ENCODE measurements around the gene DDIT4L.

The DDIT4L gene

DNA sequence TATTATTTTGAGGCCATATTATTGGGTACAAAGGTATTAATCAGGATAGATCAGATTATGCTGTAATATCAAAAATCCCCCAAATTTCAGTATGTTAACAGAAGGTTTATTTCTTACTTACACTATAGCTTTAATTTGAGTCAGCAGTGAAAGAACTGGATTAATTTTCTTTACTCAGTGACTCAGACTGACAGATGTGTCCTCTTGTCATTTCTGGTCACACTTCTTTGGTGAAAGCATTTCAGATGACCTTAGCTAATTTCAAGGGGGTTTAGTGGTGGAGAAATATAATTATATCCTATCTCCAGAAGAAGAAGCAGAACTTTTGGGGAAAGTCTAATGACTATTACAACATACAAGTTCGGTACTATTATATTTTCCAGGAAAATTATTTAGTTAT is 12.4 kb downstream of the DDIT4L start:
- DNase-seq (ENCODE audit: low spot score) = no peak
- in situ Hi-C loops (cut with MboI; ENCODE audit: low sequenced_read_pairs, unreplicated experiment) = no loop called here
- no peak for TF ChIP-seq CTCF (IDR thresholded peaks at IDR 0.05; ENCODE audit: borderline replicate concordance, control extremely low read depth, extremely low read depth, insufficient read depth, missing control alignments)

- in situ Hi-C loops (cut with MboI; ENCODE audit: low sequenced_read_pairs, unreplicated experiment) = no loop called here
- no peak for DNase-seq (ENCODE audit: low spot score)
- no peak for TF ChIP-seq CTCF (IDR thresholded peaks at IDR 0.05; ENCODE audit: borderline replicate concordance, control extremely low read depth, extremely low read depth, insufficient read depth, missing control alignments)
These were observed 13.1 kb downstream of the DDIT4L start for GRCh38 chr4:100177126-100177525.

GRCh38 chr4:100175858-100176257 is 14.4 kb downstream of the DDIT4L start:
- TF ChIP-seq CTCF (IDR thresholded peaks at IDR 0.05; ENCODE audit: borderline replicate concordance, control extremely low read depth, extremely low read depth, insufficient read depth, missing control alignments) = no peak
- in situ Hi-C loops (cut with MboI; ENCODE audit: low sequenced_read_pairs, unreplicated experiment) = no loop called here
- no peak for DNase-seq (ENCODE audit: low spot score)

- TF ChIP-seq CTCF (IDR thresholded peaks at IDR 0.05; ENCODE audit: borderline replicate concordance, control extremely low read depth, extremely low read depth, insufficient read depth, missing control alignments) = no peak
- DNase-seq (ENCODE audit: low spot score) = no peak
These were observed 15.3 kb downstream of the DDIT4L start for GRCh38 chr4:100174985-100175383.

DNA sequence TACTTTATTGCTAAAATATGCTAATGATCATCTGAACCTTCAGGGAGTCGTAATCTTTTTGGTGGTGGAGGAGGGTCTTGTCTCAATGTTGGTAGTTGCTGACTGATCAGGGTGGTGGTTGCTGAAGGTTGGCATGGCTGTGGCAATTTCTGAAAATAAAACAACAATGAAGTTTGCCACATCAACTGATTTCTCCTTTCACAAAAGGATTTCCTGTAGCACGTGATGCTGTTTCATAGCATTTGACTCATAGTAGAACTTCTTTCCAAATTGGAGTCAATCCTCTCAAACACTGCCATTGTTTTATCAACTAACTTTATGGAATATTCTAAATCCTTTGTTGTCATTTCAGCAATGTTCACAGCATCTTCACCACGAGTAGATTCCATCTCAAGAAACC is 19.3 kb downstream of the DDIT4L start:
- in situ Hi-C loops (cut with MboI; ENCODE audit: low sequenced_read_pairs, unreplicated experiment) = no loop called here
- no peak for DNase-seq (ENCODE audit: low spot score)
- no peak for TF ChIP-seq CTCF (IDR thresholded peaks at IDR 0.05; ENCODE audit: borderline replicate concordance, control extremely low read depth, extremely low read depth, insufficient read depth, missing control alignments)

More at GRCh38 chr4:100174985-100175383, 15.3 kb downstream of the DDIT4L start:
- in situ Hi-C loops (cut with MboI; ENCODE audit: low sequenced_read_pairs, unreplicated experiment) = no loop called here

GRCh38 chr4:100169491-100170485 is 20.5 kb downstream of the DDIT4L start:
- no peak for DNase-seq (ENCODE audit: low spot score)
- in situ Hi-C loops (cut with MboI; ENCODE audit: low sequenced_read_pairs, unreplicated experiment) = no loop called here
- TF ChIP-seq CTCF (IDR thresholded peaks at IDR 0.05; ENCODE audit: borderline replicate concordance, control extremely low read depth, extremely low read depth, insufficient read depth, missing control alignments) = no peak
